Inferior parietal cortex (tissue), 1 donor: ENCODE results near the gene HSD3B7.

ENCODE experiments used
- DNase-seq: peaks from one replicate; pipeline ENCODE4 v3.0.0-alpha.2; 2016; ENCODE audit errors: extremely low spot score

The HSD3B7 gene

DNA sequence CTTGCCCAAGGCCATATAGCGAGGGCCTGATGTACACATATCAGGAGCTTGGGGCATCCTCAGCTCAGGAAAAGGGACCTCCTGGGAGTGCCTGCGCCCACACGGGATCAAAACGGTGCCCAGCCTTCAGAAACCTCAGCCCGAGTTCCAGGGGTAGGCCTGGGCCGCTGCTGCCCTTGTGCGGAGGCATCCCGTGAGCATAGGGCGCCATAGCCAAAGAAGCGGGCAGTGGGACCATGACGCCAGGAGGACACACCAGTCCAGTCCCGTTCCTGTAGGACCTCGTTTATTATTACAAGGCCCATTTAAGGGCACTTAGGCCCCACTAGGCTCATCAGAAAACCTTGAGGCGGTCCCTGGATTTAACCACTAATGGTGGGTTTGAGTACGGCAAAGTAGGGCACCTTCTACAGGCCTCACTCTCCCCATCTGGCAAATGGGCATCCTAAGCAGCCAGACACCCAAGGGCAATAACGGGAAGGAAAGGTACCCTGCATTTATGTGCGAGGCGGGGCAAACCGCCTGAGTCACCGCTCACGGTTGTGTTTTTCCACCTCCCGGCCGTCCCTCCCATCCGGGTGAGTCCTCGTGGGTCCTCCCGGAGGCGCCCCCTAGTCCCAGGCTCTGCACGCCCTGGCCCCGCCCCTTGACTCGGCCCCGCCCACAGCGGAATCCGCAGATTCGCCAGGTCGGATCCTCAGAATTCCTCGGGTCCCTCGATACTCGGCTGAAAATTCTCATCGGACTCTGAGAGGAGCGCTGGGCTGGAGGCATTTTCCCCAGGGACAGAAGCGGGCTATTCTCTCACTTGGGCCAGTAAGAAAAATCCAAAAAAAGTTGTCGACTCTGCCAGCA lies 28.2 kb upstream of the HSD3B7 start:
- no peak for DNase-seq

DNA sequence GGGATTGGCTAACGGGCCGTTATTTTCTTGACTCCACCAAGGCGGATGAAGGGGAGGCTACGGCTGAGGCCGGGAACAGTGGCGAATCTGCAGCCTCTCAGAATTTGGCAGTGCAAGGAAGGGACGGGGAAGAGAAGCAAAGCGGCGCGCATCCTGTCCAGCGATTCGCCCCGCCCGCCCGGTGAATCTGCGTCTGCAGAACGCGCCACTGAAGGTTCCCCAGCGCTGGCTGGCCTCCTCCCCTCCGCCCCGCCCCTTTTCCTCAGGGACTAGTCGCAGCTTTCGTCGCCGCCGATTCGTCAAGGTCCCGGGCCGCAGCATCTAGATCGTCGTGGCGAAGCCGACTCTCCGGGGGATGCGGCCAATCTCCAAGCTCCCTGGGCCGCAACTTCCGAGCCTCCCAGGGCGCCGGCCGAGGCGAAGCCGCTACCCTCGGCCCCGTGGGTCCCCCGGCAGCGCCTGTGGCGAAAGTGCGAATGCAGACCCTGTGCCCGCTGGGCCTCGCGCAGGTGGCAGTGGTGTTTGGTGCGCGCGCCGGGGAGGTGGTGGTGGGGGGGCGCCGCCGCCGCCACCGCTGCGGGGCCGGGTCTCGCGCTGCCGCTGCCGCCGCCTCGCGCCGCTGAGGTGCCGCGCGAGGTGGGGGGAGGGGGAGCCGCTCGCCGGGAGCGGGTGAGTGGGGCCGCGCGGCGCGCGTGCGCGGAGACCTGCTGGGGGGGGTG lies 27.4 kb upstream of the HSD3B7 start, which contains the start of gene SETD1A:
TSS of gene SETD1A (plus strand) at position 299 of the 719 bp plus-strand sequence. CDS start 978 bp downstream, outside the sequence.
- peak; percentile 84 for DNase-seq

DNA sequence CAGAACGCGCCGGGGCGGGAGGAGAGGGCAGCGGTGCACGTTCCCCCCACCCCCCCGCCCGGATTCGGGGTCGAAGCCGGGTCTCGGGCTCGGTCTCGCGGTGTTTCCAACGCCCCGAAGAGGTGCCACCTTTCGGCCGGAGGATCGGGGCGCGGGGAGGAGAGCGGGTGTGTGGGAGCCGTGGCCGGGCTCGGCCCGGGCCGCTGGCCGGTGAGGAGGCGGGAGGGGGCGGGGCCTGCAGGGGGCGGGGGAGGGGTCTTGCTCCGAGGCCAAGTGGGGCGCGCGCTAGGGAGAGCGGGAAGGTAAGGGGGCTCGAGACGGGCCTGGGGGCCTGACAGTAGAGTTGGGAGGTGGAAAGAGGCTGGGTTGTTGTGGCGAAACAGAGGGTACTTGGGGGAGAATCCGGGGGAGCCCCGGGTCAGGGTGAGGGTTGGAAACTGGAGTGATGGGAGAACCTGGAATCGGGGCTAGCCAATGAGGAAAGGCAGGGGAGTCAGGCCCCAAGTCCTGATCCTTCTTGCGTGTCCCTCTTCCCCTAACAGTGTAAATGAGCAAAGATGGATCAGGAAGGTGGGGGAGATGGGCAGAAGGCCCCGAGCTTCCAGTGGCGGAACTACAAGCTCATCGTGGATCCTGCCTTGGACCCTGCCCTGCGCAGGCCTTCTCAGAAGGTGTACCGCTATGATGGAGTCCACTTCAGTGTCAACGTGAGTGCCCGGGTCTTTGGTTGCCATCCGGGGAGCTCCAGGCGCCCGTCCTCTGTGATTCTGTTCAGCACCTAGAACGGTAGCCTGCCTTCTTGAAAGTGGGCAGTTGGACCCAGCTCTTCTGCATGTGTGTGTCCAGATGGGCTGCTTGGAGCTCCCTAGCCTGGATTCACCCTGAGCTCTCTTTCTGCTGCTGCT lies 26.6 kb upstream of the HSD3B7 start:
- DNase-seq: no peak

DNA sequence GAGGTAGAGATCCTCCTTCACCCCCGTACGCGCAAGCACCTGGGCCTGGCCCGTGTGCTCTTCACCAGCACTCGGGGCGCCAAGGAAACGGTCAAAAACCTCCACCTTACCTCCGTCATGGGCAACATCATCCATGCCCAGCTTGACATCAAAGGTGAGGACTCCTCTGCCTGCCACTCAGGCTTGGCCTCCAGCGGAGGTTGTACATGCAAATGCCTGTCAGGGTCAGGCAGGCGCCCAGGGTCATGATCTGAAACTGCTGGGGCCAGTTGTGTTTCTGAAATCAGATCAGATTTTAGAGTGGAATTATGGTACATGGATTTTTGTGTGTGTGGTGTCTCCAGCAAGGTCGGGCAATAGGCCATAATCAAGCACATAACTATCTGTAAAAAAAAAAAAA lies 23.6 kb upstream of the HSD3B7 start:
- DNase-seq: no peak

DNA sequence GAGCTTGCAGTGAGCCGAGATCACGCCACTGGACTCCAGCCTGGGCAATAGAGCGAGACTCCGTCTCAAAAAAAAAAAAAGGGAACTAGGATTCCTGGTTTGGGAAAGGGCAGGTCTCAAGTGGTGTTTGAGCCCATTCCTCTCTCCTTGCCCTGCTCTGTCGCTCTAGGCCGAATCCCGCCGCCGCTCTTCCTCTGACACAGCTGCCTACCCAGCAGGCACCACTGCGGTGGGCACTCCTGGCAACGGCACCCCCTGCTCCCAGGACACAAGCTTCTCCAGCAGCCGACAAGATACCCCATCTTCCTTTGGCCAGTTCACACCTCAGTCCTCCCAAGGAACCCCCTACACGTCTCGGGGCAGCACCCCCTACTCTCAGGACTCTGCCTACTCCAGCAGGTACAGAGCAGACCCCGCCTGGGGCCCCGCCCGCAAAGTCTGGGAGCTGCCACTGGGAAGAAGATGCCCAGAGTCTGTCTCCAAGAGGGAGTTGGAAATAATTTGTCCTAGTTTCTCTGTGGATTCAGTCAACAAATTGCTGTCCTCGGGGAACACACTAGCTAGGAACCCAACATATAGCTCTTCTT lies 21.0 kb upstream of the HSD3B7 start:
- DNase-seq: no peak

DNA sequence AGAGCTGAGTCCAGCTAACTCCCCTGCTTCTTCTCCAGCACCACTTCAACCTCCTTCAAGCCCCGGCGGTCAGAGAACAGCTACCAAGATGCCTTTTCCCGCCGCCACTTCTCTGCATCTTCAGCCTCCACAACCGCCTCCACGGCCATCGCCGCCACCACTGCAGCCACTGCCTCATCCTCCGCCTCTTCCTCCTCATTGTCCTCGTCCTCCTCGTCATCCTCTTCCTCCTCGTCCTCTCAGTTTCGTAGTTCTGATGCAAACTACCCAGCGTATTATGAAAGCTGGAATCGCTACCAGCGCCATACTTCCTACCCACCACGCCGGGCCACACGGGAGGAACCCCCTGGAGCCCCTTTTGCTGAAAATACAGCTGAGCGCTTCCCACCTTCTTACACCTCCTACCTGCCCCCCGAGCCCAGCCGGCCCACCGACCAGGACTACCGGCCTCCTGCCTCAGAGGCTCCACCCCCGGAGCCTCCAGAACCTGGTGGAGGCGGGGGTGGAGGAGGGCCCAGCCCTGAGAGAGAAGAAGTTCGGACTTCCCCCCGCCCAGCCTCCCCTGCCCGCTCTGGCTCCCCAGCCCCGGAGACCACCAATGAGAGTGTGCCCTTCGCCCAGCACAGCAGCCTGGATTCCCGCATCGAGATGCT lies 20.3 kb upstream of the HSD3B7 start:
- no peak for DNase-seq

DNA sequence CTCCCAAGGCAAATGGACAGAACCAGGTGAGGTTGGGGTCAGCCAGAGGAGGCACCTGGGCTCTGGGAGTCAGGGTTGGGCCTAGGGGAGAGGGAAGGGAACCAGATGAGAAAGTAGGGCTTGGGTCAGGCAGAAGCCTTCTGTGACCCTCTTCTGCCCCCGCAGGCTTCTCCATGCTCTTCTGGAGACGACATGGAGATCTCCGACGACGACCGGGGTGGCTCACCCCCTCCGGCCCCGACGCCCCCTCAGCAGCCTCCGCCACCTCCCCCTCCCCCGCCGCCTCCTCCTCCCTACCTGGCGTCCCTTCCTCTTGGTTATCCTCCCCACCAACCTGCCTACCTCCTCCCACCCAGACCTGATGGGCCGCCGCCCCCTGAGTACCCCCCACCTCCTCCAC lies 19.6 kb upstream of the HSD3B7 start:
- no peak for DNase-seq

DNA sequence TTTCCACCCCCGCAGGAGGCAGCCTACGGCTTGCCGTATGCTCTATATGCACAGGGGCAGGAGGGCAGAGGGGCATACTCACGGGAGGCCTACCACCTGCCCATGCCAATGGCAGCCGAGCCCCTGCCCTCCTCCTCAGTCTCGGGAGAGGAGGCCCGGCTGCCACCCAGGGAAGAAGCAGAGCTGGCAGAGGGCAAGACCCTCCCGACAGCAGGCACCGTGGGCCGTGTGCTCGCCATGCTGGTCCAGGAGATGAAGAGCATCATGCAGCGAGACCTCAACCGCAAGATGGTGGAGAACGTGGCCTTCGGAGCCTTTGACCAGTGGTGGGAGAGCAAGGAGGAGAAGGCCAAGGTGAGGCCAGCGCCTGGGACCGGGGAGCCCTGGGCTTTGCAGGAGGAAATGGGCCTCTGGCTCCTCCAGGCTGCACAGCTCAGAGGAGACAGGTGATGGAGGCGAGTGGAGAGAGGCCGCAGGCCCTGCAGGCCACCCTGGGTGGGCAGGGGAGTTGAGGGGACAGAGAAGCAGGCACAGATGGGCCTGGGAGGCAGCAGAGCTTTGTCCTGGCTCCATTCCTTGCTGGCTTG lies 18.9 kb upstream of the HSD3B7 start:
- DNase-seq: no peak

DNA sequence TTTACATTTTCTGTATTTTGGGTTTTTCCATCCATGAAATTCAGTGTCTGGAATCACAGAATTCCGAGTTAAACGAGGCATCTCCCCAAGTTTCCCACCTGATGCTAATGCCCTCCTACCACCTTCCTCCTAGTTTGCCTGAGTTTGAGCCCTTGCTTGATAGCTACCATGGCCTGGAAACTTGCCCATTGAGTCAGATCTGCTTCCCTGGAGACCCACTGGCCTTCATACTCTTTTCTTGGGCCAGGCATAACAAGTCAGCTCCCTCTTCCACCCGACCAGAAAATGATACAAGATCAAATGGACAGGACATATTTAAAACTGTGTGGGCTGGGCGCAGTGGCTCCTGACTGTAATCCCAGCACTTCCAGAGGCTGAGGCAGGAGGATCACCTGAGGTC lies 17.2 kb upstream of the HSD3B7 start:
- DNase-seq: no peak

DNA sequence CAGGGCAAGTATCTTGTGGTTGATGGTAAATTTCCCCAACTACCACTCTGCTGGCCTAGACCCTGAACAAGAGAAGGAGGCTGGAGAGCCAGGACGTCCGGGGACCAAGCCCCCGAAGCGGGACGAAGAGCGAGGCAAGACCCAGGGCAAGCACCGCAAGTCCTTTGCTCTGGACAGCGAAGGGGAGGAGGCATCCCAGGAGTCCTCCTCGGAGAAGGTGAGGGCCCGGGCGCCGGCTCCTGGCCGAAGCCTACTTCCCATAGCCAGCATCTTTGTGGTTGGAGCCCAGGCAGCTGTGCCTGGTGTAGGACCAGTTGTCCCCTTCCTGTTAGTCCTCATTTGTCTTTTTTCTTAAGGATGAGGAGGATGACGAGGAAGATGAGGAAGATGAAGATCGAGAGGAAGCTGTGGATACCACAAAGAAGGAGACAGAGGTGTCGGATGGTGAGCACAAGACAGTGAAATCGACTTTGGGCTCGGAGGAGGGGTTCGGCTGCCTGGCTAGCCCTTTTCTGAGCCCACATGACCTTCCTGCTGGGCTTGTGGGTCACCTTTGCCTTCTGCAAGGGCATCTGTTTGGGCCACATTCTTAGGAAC lies 15.7 kb upstream of the HSD3B7 start:
- DNase-seq: no peak

DNA sequence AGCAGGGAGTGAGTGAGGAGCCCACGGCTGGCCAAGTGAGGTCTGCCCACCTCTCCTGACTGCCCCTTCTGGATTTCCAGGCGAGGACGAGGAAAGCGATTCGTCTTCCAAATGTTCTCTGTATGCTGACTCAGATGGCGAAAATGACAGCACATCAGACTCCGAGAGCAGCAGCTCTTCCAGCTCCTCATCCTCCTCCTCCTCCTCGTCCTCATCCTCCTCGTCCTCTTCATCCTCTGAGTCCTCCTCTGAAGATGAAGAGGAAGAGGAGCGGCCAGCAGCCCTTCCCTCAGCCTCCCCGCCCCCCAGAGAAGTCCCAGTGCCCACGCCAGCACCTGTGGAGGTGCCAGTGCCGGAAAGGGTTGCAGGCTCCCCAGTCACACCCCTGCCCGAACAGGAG lies 13.7 kb upstream of the HSD3B7 start:
- no peak for DNase-seq

DNA sequence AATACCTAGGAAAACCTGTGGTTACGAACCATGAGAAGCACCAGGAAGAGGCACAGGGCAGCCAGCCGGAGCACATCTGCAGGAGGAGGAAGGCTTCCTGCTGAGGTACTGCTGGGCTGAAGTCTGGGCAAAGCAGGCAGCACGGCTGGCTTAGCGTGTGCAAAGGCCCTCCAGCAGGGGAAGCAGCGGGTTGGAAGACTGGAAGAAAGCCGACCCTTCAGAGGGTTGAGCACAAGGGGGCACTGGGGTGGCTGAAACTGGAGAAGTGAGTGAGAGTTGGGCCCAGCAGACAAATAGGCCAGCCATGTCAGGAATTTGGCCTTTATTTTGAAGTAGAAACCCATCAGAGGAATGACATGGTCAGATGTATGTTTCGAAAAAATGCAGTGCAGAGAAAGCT lies 12.1 kb upstream of the HSD3B7 start:
- DNase-seq: no peak

DNA sequence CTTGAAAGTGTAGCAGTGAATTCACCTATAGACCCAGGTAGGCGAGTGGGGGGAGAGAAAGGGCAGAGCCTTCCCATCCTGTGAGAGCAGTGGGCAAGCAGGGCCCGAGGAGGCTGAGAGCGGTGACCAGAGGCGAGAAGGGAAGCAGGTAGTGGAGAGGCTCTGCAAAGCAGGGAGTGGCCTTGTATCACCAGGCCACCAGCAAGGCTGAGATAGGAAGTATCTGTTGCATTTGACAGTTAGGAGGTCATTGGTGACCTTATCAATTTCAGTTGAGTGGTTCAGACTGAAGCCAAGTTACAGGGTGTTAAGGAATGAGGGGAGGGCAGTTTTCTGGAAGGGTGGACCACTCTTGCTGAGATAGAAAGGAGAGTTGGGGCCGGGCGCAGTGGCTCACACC lies 10.7 kb upstream of the HSD3B7 start:
- DNase-seq: no peak

DNA sequence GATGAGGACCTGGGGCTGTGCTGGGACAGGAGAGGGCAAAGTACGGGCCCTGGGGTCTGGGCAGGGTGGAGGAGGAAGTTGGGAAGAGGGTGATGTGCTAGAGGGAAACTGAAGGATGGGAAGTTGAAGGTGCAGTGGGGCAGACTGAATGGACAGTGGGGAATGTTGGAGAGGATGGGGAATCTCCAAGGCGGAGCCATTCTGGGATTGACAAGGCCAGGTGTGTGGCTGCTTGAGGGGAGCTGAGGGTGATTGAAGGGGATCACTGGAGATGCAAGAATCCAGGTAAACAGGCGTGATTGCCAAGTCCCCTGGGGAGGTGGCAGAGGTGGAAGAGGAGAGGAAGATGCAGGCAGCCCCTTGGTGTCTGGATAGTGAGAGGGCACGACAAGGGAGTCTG lies 8.5 kb upstream of the HSD3B7 start:
- DNase-seq: no peak

DNA sequence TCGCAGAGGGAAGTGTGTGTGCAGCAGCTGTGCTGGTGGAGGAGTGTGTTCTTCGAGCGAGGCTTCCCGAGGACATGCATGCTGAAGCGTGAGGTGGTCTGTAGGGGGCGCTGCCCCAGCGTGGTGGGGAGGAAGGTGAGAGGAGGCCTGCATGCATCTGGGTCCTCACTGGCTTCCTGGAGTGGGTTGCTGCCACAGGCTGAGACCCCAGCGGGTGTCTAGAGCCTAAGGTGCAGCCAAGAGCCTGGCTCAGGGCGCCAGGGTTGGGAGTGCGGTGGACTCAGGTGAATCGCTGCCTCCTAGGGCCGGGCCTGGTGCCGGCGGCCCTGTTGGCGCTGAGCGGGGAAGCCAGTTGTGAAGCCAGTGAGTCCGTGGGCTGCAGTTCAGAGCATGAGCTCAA lies 7.5 kb upstream of the HSD3B7 start:
- DNase-seq: no peak

DNA sequence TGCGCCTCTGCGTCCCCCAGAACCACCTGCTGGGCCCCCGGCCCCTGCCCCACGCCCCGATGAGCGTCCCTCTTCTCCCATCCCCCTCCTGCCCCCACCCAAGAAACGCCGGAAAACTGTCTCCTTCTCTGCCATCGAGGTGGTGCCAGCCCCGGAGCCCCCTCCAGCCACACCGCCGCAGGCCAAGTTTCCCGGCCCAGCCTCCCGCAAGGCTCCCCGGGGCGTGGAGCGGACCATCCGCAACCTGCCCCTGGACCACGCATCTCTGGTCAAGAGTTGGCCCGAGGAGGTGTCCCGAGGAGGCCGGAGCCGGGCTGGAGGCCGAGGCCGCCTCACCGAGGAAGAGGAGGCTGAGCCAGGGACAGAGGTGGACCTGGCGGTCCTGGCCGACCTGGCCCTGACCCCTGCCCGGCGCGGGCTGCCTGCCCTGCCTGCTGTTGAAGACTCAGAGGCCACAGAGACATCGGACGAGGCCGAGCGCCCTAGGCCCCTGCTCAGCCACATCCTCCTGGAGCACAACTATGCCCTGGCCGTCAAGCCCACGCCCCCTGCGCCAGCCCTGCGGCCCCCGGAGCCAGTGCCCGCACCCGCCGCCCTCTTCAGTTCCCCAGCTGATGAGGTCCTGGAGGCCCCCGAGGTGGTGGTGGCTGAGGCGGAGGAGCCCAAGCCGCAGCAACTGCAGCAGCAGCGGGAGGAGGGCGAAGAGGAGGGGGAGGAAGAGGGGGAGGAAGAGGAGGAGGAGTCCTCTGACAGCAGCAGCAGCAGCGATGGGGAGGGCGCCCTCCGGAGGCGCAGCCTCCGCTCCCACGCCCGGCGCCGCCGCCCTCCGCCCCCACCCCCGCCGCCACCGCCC lies 5.6 kb upstream of the HSD3B7 start:
- DNase-seq: no peak

DNA sequence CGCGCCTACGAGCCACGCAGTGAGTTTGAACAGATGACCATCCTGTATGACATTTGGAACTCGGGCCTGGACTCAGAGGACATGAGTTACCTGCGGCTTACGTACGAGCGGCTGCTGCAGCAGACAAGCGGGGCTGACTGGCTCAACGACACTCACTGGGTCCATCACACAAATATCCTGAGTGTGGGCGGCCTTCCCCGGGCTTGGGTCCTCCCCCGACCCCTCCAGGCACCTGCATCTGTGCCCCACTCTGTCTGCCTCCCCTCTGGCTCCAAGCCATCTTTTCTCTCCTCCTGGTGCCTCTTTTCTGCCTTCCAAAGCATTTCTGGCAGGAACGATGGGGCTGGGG lies 5.0 kb upstream of the HSD3B7 start:
- no peak for DNase-seq

DNA sequence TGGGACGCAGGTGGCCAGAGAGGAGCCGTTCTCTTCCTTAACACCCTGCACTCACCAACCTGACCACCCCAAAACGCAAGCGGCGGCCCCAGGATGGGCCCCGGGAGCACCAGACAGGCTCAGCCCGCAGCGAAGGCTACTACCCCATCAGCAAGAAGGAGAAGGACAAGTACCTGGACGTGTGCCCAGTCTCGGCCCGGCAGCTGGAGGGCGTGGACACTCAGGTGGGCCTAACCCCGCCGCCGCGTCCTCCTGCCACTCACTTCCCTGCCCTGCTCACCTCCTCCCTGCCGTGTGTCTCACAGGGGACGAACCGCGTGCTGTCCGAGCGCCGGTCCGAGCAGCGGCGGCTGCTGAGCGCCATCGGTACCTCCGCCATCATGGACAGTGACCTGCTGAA lies 4.6 kb upstream of the HSD3B7 start:
- no peak for DNase-seq

DNA sequence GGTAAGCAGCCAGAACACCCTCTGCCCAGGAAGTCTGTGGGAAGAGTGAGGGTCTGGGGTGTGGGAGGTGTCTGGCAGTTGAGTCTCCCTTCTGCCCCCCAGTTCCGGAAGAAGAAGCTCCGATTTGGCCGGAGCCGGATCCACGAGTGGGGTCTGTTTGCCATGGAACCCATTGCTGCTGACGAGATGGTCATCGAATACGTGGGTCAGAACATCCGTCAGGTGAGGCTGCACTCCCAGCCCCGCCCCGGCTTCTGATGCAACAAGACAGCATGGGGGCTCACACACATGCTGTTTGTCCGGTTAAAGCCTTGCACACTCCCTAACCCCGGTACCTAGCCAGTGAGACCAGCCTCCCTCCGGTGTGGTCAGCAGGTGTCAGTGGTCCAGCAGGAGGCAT lies 4.0 kb upstream of the HSD3B7 start:
- no peak for DNase-seq
